ENCODE results near the gene RHEB. TPM values are rescaled to one million over a fixed set of nuclear protein-coding genes. Genes with fewer than 3 reads are reported as not detected.

RHEB gene
- polyA plus RNA-seq, 1 of the 3 experiments (the other 2 are of a cell fraction) = 87.3 TPM

DNA sequence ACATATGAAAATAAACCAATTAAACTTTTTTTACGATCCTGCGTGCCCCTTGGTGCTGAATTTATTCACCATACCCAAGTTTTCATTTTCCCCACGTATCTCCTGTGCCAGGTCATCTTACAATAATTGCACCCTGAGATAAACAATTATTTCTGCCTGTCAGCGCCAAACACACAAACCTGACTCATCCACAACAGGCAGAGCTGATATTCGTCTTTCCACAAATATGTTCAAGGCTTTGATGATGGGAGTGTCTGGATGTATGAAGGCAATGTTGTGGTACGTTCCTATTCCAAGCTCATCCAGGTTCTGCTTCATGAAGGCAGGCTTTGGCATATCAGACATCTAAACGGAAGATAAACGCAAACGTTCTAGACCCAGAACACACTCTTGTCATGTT lies 45.8 kb upstream of the RHEB start:
- Histone ChIP-seq H3K4me3 (ENCODE audit: low read depth in 2 of 2, low read length in 1 of 2) (no peak overlapping the region), H3K9me2 (no peaks in the 10 kb centered on the region; the same call in 1 of the 2 replicates), H3K79me2 (ENCODE audit: insufficient read depth) (no peaks in the 10 kb centered on the region), H3K9ac (no peak overlapping the region), H3K4me2 (no peak overlapping the region), H3K27ac (ENCODE audit: low read depth in 2 of 2, low read length in 1 of 2) (no peak overlapping the region), H3K27me3 (ENCODE audit: insufficient read depth) (no peaks in the 10 kb centered on the region), H3K36me3 (replicated peaks in 1 of 2; ENCODE audit: control insufficient read depth in 1 of 2, insufficient read depth in 2 of 2, low read length in 1 of 2) (peaks cover 50 to 58% of the 10 kb centered on the region in 2 experiments), H3K4me1 (ENCODE audit: control insufficient read depth in 1 of 2, insufficient read depth in 2 of 2, low read depth in 1 of 2, low read length in 1 of 2) (peaks cover 2 to 4% of the 10 kb centered on the region in 2 experiments; a peak in 3 of 4 replicates), H2AFZ (ENCODE audit: low read depth) (no peak overlapping the region), H3K9me3 (no peaks in the 10 kb centered on the region), H3F3A (replicated peaks; ENCODE audit: insufficient read depth) (no peaks in the 10 kb centered on the region), H4K20me1 (ENCODE audit: insufficient read depth) (no peaks in the 10 kb centered on the region)
- ChIA-PET POLR2A (no interaction called here), CTCF (interaction anchor here (1.1 to 2.9 kb wide), 2 partner anchors 23 to 217 kb away, joined by 3 to 8 read pairs; no protein-coding TSS in a partner anchor)
- no peak for DNase-seq
- 90% methylated on average over 9 of the region's 9 CpGs for WGBS (ENCODE audit: low lambda C conversion rate)
- no peak for TF ChIP-seq RCOR1 (IDR thresholded peaks at IDR 0.05; ENCODE audit: low read length)
- TF ChIP-seq FOSL2 (IDR thresholded peaks at IDR 0.05; ENCODE audit: borderline replicate concordance, low read depth) = peak; percentile 17; the same call in 1 of the 2 replicates
- TF ChIP-seq FOXJ3 (CRISPR knock-in tag; IDR thresholded peaks at IDR 0.05) = no peak
- no peak for TF ChIP-seq TCF12 (IDR thresholded peaks at IDR 0.05)
- no peak for TF ChIP-seq NRF1 (IDR thresholded peaks at IDR 0.05; ENCODE audit: low read depth, low read length)
- TF ChIP-seq, protein P1, sequence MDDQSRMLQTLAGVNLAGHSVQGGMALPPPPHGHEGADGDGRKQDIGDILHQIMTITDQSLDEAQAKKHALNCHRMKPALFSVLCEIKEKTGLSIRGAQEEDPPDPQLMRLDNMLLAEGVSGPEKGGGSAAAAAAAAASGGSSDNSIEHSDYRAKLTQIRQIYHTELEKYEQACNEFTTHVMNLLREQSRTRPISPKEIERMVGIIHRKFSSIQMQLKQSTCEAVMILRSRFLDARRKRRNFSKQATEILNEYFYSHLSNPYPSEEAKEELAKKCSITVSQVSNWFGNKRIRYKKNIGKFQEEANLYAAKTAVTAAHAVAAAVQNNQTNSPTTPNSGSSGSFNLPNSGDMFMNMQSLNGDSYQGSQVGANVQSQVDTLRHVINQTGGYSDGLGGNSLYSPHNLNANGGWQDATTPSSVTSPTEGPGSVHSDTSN (IDR thresholded peaks at IDR 0.05) = peak; percentile 22; the same call in 1 of the 2 replicates
- TF ChIP-seq POLR2AphosphoS5 (IDR thresholded peaks at IDR 0.05; ENCODE audit: low read depth, low read length) = no peak

DNA sequence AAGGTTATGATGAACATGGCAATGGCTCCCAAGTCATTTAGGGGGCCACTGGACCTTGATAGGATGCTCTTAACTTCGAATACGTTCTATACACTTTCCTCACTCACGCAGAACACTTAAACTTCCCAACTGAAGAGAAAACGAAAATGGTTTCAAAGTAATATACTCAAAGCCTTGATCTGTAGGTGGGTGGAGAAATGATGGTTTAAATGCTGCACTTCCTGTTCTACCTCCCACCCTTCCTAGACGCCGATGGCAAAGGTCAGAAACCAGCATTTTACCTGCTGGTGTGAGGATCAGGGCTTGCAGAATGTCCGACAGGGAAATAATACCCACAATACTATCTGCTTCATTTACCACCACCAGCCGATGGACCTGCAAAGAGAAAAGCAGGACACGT lies 40.5 kb upstream of the RHEB start:
- TF ChIP-seq, protein P2, sequence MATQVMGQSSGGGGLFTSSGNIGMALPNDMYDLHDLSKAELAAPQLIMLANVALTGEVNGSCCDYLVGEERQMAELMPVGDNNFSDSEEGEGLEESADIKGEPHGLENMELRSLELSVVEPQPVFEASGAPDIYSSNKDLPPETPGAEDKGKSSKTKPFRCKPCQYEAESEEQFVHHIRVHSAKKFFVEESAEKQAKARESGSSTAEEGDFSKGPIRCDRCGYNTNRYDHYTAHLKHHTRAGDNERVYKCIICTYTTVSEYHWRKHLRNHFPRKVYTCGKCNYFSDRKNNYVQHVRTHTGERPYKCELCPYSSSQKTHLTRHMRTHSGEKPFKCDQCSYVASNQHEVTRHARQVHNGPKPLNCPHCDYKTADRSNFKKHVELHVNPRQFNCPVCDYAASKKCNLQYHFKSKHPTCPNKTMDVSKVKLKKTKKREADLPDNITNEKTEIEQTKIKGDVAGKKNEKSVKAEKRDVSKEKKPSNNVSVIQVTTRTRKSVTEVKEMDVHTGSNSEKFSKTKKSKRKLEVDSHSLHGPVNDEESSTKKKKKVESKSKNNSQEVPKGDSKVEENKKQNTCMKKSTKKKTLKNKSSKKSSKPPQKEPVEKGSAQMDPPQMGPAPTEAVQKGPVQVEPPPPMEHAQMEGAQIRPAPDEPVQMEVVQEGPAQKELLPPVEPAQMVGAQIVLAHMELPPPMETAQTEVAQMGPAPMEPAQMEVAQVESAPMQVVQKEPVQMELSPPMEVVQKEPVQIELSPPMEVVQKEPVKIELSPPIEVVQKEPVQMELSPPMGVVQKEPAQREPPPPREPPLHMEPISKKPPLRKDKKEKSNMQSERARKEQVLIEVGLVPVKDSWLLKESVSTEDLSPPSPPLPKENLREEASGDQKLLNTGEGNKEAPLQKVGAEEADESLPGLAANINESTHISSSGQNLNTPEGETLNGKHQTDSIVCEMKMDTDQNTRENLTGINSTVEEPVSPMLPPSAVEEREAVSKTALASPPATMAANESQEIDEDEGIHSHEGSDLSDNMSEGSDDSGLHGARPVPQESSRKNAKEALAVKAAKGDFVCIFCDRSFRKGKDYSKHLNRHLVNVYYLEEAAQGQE (IDR thresholded peaks at IDR 0.05; ENCODE audit: low read depth, low read length) = no peak
- no peak for TF ChIP-seq GATA2 (CRISPR knock-in tag; IDR thresholded peaks at IDR 0.05)
- TF ChIP-seq, protein P3, sequence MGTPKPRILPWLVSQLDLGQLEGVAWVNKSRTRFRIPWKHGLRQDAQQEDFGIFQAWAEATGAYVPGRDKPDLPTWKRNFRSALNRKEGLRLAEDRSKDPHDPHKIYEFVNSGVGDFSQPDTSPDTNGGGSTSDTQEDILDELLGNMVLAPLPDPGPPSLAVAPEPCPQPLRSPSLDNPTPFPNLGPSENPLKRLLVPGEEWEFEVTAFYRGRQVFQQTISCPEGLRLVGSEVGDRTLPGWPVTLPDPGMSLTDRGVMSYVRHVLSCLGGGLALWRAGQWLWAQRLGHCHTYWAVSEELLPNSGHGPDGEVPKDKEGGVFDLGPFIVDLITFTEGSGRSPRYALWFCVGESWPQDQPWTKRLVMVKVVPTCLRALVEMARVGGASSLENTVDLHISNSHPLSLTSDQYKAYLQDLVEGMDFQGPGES (IDR thresholded peaks at IDR 0.05; ENCODE audit: low read depth, low read length) = no peak
- TF ChIP-seq, protein P4, sequence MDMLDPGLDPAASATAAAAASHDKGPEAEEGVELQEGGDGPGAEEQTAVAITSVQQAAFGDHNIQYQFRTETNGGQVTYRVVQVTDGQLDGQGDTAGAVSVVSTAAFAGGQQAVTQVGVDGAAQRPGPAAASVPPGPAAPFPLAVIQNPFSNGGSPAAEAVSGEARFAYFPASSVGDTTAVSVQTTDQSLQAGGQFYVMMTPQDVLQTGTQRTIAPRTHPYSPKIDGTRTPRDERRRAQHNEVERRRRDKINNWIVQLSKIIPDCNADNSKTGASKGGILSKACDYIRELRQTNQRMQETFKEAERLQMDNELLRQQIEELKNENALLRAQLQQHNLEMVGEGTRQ (IDR thresholded peaks at IDR 0.05; ENCODE audit: borderline replicate concordance, low read depth, low read length) = no peak
- TF ChIP-seq RXRA (IDR thresholded peaks at IDR 0.05; ENCODE audit: borderline replicate concordance, low read depth) = no peak
- TF ChIP-seq POLR2AphosphoS5 (IDR thresholded peaks at IDR 0.05; ENCODE audit: low read depth, low read length) = no peak

More for the DNA sequence above, 40.5 kb upstream of the RHEB start:
- Histone ChIP-seq H2AFZ (ENCODE audit: low read depth) (no peak overlapping the region), H3K4me3 (ENCODE audit: low read depth in 2 of 2, low read length in 1 of 2) (no peak overlapping the region), H3K9me3 (no peaks in the 10 kb centered on the region), H3K4me2 (no peak overlapping the region), H3K79me2 (ENCODE audit: insufficient read depth) (no peaks in the 10 kb centered on the region), H3F3A (replicated peaks; ENCODE audit: insufficient read depth) (peaks cover 7% of the 10 kb centered on the region), H4K20me1 (ENCODE audit: insufficient read depth) (no peaks in the 10 kb centered on the region), H3K27me3 (ENCODE audit: insufficient read depth) (no peaks in the 10 kb centered on the region), H3K9ac (no peak overlapping the region), H3K4me1 (ENCODE audit: control insufficient read depth in 1 of 2, insufficient read depth in 2 of 2, low read depth in 1 of 2, low read length in 1 of 2) (no peaks in the 10 kb centered on the region), H3K36me3 (replicated peaks in 1 of 2; ENCODE audit: control insufficient read depth in 1 of 2, insufficient read depth in 2 of 2, low read length in 1 of 2) (peaks cover 47 to 59% of the 10 kb centered on the region in 2 experiments), H3K9me2 (no peaks in the 10 kb centered on the region; the same call in 1 of the 2 replicates), H3K27ac (ENCODE audit: low read depth in 2 of 2, low read length in 1 of 2) (no peak overlapping the region)
- ChIA-PET POLR2A (no interaction called here), CTCF (no interaction called here)
- 92% methylated on average over 9 of the region's 9 CpGs for WGBS (ENCODE audit: low lambda C conversion rate)
- no peak for DNase-seq
